Hepatocyte (in vitro differentiated cells): ENCODE measurements around the gene ART1. TPM values are rescaled to one million over a fixed set of nuclear protein-coding genes. Genes with fewer than 3 reads are reported as not detected.

Source experiments
- DNase-seq: peaks from one replicate; pipeline ENCODE4 v3.0.0-alpha.2; 2016; ENCODE audit warnings: low spot score
- H2AFZ ChIP-seq: fragments of 200-600 bp; sonication (generic); 2 replicates; pipeline ENCODE4 v1.6.0; 2016; ENCODE audit warnings: antibody characterized with exemption, mild to moderate bottlenecking
- H3K27ac ChIP-seq: fragments of 200-600 bp; sonication (generic); 2 replicates; pipeline ENCODE4 v1.5.1; 2016; ENCODE audit warnings: mild to moderate bottlenecking
- H3K27me3 ChIP-seq: fragments of 200-600 bp; sonication (generic); 2 replicates; pipeline ENCODE4 v1.6.1; 2016
- H3K36me3 ChIP-seq: fragments of 200-600 bp; sonication (generic); replicated peaks from 2 replicates; pipeline ENCODE4 v1.5.1; 2016; ENCODE audit warnings: low read depth; ENCODE audit not compliant: insufficient read depth
- H3K4me1 ChIP-seq: fragments of 200-600 bp; sonication (generic); 2 replicates; pipeline ENCODE4 v1.5.1; 2016; ENCODE audit warnings: mild to moderate bottlenecking, moderate library complexity; ENCODE audit not compliant: insufficient read depth
- H3K4me2 ChIP-seq: fragments of 200-600 bp; sonication (generic); 2 replicates; pipeline ENCODE4 v1.6.0; 2016
- H3K4me3 ChIP-seq: fragments of 200-600 bp; sonication (generic); 2 replicates; pipeline ENCODE4 v1.5.1; 2016; ENCODE audit warnings: mild to moderate bottlenecking
- H3K79me2 ChIP-seq: fragments of 200-600 bp; sonication (generic); 2 replicates; pipeline ENCODE4 v1.6.0; 2017; ENCODE audit warnings: mild to moderate bottlenecking
- H3K9me2 ChIP-seq: fragments of 200-600 bp; sonication (generic); replicated peaks from 2 replicates; pipeline ENCODE4 v1.6.0; 2017; ENCODE audit warnings: mild to moderate bottlenecking; ENCODE audit not compliant: insufficient read depth
- H3K9me3 ChIP-seq: fragments of 200-600 bp; sonication (generic); 2 replicates; pipeline ENCODE4 v1.5.1; 2016; ENCODE audit warnings: low read depth, mild to moderate bottlenecking
- H4K20me1 ChIP-seq: fragments of 200-600 bp; sonication (generic); 2 replicates; pipeline ENCODE4 v1.6.0; 2016; ENCODE audit warnings: mild to moderate bottlenecking; ENCODE audit not compliant: insufficient read depth, poor library complexity, severe bottlenecking
- EZH2 ChIP-seq: fragments of 200-600 bp; sonication (generic); IDR thresholded peaks from 2 replicates; pipeline ENCODE4 v1.6.1; 2016; ENCODE audit warnings: antibody characterized with exemption, mild to moderate bottlenecking, borderline replicate concordance
- EZH2phosphoT487 ChIP-seq: fragments of 200-600 bp; sonication (generic); IDR thresholded peaks from one replicate; pipeline ENCODE4 v1.6.1; 2018; ENCODE audit warnings: antibody characterized with exemption, mild to moderate bottlenecking, low read depth, moderate library complexity; ENCODE audit not compliant: unreplicated experiment, severe bottlenecking
- WGBS: methylation state at CpG from one replicate; pipeline ENCODE4 v1.1.6; 2016; ENCODE audit warnings: low lambda C conversion rate; ENCODE audit errors: missing lambda C conversion rate; 5-methylcytosine and 5-hydroxymethylcytosine counted together
- polyA plus RNA-seq: library from polyadenylated mRNA; unstranded; fragments of >200 nt; fragmentation: Nextera tagmentation; extraction: Ambion mirVana; gene quantifications from 2 replicates; pipeline ENCODE4 v1.2.1, GENCODE V29; 2016
- small RNA-seq: library from RNA; depleted of rRNA; stranded (forward); fragments of <200 nt; gene quantifications from one replicate; pipeline ENCODE3, GENCODE V24; 2014
- total RNA-seq: library from RNA; depleted of rRNA; stranded (reverse); fragments of >200 nt; gene quantifications from 2 replicates; pipeline ENCODE4 v1.2.3, GENCODE V29; 2014
- TF ChIP-seq, protein P1 (sequence below): fragments of 200-600 bp; sonication (generic); IDR thresholded peaks from 2 replicates; pipeline ENCODE4 v1.5.1; 2016; ENCODE audit warnings: antibody characterized with exemption, mild to moderate bottlenecking; ENCODE audit not compliant: poor library complexity

ART1 gene
- total and polyA plus RNA-seq, 2 experiments from 2014 or later = not detected

DNA sequence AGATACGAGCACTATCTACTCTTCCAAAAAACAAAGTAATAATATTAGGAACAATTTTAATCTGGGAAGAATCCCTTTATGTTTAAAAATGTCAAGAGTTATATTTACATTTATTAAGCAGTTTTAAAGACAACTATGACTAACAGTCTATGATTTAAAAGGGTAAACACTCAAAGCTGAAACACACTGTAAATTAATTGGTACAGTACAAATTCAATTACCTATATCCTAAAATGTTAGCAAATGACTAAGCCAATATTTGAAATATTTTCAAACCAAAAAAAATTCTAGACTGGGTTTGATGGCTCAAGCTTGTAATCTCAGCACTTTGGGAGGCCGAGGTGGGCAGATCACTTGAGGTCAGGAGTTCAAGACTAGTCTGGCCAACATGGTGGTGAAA, 62.2 kb downstream of the ART1 start:
- Histone ChIP-seq H3K4me3 (no peak overlapping the region), H4K20me1 (no peaks in the 10 kb centered on the region), H3K9me2 (no peaks in the 10 kb centered on the region), H3K9me3 (no peaks in the 10 kb centered on the region), H3K36me3 (no peaks in the 10 kb centered on the region), H3K4me1 (no peaks in the 10 kb centered on the region), H3K79me2 (peaks cover 11% of the 10 kb centered on the region), H3K27ac (no peak overlapping the region), H3K27me3 (no peaks in the 10 kb centered on the region), H3K4me2 (no peak overlapping the region), H2AFZ (no peak overlapping the region)
- WGBS = 89% methylated on average over 2 of the region's 2 CpGs
- no peak for TF ChIP-seq EZH2phosphoT487
- TF ChIP-seq EZH2 = no peak
- DNase-seq = no peak

DNA sequence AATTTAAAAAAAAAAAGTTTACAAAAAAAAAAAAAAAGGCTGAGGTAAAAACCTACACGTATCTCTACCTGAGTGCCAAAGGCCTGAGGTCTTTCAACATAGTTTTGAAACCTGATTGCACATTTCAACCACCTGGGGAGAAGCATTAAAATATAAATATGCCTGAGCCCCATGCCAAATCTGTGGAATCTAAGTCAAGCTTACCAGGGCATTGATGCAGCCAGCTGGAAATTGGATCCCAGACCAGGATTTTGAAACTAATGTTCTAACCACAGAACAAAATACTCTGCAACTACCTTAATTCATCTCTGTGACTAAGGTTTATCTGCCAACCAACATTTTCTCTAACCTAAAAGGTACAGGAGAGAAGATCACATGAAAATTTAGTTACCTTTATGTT, 65.0 kb downstream of the ART1 start:
- H4K20me1 ChIP-seq = no peaks in the 10 kb centered on the region
- no peak overlapping the region for H3K4me3 ChIP-seq
- no peaks in the 10 kb centered on the region for H3K36me3 ChIP-seq
- 96% methylated on average over 1 of the region's 1 CpG for WGBS
- no peaks in the 10 kb centered on the region for H3K9me2 ChIP-seq
- no peak for DNase-seq
- H3K4me1 ChIP-seq = peaks cover 7% of the 10 kb centered on the region
- TF ChIP-seq, protein P1, sequence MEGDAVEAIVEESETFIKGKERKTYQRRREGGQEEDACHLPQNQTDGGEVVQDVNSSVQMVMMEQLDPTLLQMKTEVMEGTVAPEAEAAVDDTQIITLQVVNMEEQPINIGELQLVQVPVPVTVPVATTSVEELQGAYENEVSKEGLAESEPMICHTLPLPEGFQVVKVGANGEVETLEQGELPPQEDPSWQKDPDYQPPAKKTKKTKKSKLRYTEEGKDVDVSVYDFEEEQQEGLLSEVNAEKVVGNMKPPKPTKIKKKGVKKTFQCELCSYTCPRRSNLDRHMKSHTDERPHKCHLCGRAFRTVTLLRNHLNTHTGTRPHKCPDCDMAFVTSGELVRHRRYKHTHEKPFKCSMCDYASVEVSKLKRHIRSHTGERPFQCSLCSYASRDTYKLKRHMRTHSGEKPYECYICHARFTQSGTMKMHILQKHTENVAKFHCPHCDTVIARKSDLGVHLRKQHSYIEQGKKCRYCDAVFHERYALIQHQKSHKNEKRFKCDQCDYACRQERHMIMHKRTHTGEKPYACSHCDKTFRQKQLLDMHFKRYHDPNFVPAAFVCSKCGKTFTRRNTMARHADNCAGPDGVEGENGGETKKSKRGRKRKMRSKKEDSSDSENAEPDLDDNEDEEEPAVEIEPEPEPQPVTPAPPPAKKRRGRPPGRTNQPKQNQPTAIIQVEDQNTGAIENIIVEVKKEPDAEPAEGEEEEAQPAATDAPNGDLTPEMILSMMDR = no peak
- no peaks in the 10 kb centered on the region for H3K27me3 ChIP-seq
- no peaks in the 10 kb centered on the region for H3K9me3 ChIP-seq
- no peak overlapping the region for H3K27ac ChIP-seq
- no peak overlapping the region for H2AFZ ChIP-seq
- H3K79me2 ChIP-seq = peaks cover 11% of the 10 kb centered on the region
- no peak overlapping the region for H3K4me2 ChIP-seq

DNA sequence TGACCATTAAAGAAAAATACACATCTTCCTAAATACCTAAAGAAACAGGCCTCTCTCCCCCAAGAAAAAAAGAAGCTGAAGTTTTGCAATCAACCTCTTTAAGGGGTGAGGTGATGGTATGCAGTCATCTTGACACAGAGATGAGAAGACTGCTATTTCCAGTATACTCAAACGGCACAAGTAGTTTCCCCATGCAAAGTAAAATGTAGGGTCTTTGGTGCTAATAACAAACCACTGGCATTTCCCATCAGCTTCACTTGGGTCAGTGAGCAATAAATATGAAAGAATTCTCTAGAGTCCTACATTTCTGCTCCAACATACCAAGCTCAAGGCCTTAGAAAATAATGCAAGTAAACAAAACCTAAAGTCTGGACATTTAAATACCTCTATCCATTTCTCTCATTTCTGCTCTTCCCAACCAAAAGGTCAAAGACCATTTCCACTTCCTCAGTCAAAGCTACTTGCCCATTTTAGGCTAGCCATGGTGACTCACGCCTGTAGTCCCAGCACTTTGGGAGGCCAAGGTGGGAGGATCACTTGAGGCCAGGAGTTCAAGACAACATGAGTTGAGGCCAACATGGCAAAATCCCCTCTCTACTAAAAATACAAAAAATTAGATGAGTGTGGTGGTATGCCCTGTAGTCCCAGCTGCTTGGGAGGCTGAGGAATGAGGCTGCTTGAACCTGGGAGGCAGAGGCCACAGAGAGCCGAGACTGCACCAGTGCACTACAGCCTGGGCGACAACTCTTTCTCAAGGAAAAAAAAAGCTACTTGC, 65.7 kb downstream of the ART1 start:
- Histone ChIP-seq H2AFZ (no peak overlapping the region), H3K9me3 (no peaks in the 10 kb centered on the region), H3K4me2 (no peak overlapping the region), H3K27ac (no peak overlapping the region), H3K4me1 (peaks cover 7% of the 10 kb centered on the region), H4K20me1 (no peaks in the 10 kb centered on the region), H3K9me2 (no peaks in the 10 kb centered on the region), H3K36me3 (no peaks in the 10 kb centered on the region), H3K4me3 (no peak overlapping the region), H3K79me2 (peaks cover 11% of the 10 kb centered on the region), H3K27me3 (no peaks in the 10 kb centered on the region)
- no peak for DNase-seq
- TF ChIP-seq, protein P1 = no peak
- no peak for TF ChIP-seq EZH2phosphoT487
- TF ChIP-seq EZH2 = no peak
- 91% methylated on average over 4 of the region's 4 CpGs for WGBS

- H3K36me3 ChIP-seq = no peaks in the 10 kb centered on the region
- no peak overlapping the region for H2AFZ ChIP-seq
- H3K79me2 ChIP-seq = peaks cover 11% of the 10 kb centered on the region
- H3K9me3 ChIP-seq = peaks cover under 1% of the 10 kb centered on the region
- no peak overlapping the region for H3K27ac ChIP-seq
- H3K27me3 ChIP-seq = no peaks in the 10 kb centered on the region
- DNase-seq = peak; percentile 31
- peaks cover 7% of the 10 kb centered on the region for H3K4me1 ChIP-seq
- H3K4me3 ChIP-seq = no peak overlapping the region
- peak overlapping the region; percentile 40 for H3K4me2 ChIP-seq
- H4K20me1 ChIP-seq = no peaks in the 10 kb centered on the region
- no peaks in the 10 kb centered on the region for H3K9me2 ChIP-seq
- TF ChIP-seq EZH2phosphoT487 (no peak), EZH2 (no peak)
- TF ChIP-seq, protein P1 = no peak
- WGBS = 71% methylated on average over 6 of the region's 6 CpGs
Measured at GRCh38 chr11:3712274-3712673, 67.3 kb downstream of the ART1 start.

Small RNA genes within 50 kb of the gene (small RNA-seq; reads per million reads assigned to genes)
- gene RF00019 = not detected

Other genes starting within 250 kb of the ART1 start
- gene ART5, start 3.1 kb upstream of the ART1 start, total RNA-seq = 2.3 and 6.3 TPM in 2 replicates
- gene ART5, start 3.1 kb upstream of the ART1 start, polyA plus RNA-seq = 12.4 and 19.3 TPM in 2 replicates
- 0.64 TPM in 1 of 2 replicates, not detected in the other for gene CHRNA10, start 26.3 kb downstream of the ART1 start, total RNA-seq
- 0.53 and 1.6 TPM in 2 replicates for gene CHRNA10, start 26.3 kb downstream of the ART1 start, polyA plus RNA-seq
- gene NUP98, start 152.4 kb downstream of the ART1 start, total RNA-seq = 81.4 and 95.9 TPM in 2 replicates
- 22.7 and 23.6 TPM in 2 replicates for gene NUP98, start 152.4 kb downstream of the ART1 start, polyA plus RNA-seq
- gene PGAP2, start 163.4 kb downstream of the ART1 start, total RNA-seq = 19.0 and 20.3 TPM in 2 replicates
- gene PGAP2, start 163.4 kb downstream of the ART1 start, polyA plus RNA-seq = 35.5 and 37.6 TPM in 2 replicates
- 18.0 and 18.4 TPM in 2 replicates for gene RHOG, start 195.8 kb downstream of the ART1 start, total RNA-seq
- 36.9 and 44.4 TPM in 2 replicates for gene RHOG, start 195.8 kb downstream of the ART1 start, polyA plus RNA-seq
- gene STIM1, start 210.5 kb downstream of the ART1 start, total RNA-seq = 19.6 and 20.1 TPM in 2 replicates
- 14.7 and 18.5 TPM in 2 replicates for gene STIM1, start 210.5 kb downstream of the ART1 start, polyA plus RNA-seq